Mesodermal cell (in vitro differentiated cells): ENCODE data around the gene CLEC6A.
"Not testable (repeated sequence)": the region's sequence is repeated elsewhere in the genome, so short reads cannot be mapped to it uniquely, and the experiment has no call there.

Source experiments
- H3K27ac ChIP-seq: 2 replicates; pipeline ENCODE4 v1.7.0; 2013; ENCODE audit warnings: mild to moderate bottlenecking, low read depth, low read length, moderate library complexity; ENCODE audit not compliant: severe bottlenecking
- H3K36me3 ChIP-seq: 2 replicates; pipeline ENCODE4 v1.7.1; 2013; ENCODE audit warnings: mild to moderate bottlenecking, low read length, moderate library complexity; ENCODE audit not compliant: control insufficient read depth, insufficient read depth
- H3K4me1 ChIP-seq: one replicate; pipeline ENCODE4 v1.7.1; 2013; ENCODE audit warnings: mild to moderate bottlenecking, low read length; ENCODE audit not compliant: insufficient read depth, control insufficient read depth, poor library complexity, severe bottlenecking
- H3K4me3 ChIP-seq: 2 replicates; pipeline ENCODE4 v1.7.0; 2013; ENCODE audit warnings: low read length, control low read depth, mild to moderate bottlenecking; ENCODE audit not compliant: insufficient read depth, poor library complexity, severe bottlenecking; ENCODE audit errors: extremely low read depth
- H3K9me3 ChIP-seq: 2 replicates; pipeline ENCODE4 v1.7.1; 2013; ENCODE audit warnings: mild to moderate bottlenecking, low read length, moderate library complexity; ENCODE audit not compliant: control insufficient read depth
- WGBS, 2 experiments: methylation state at CpG; one replicate each; pipeline ENCODE4 v1.1.5; 2013; ENCODE audit warnings: missing lambda C conversion rate in 2 of 2; ENCODE audit not compliant: insufficient coverage in 2 of 2; 5-methylcytosine and 5-hydroxymethylcytosine counted together

The CLEC6A gene

GRCh38 chr12:8495671-8496070 is 39.9 kb downstream of the CLEC6A start:
- H3K4me1 ChIP-seq, H3K9me3 ChIP-seq, H3K4me3 ChIP-seq, H3K27ac ChIP-seq, H3K36me3 ChIP-seq: not testable (repeated sequence)
- WGBS, 2 experiments, result 85 to 86% methylated on average over 4 of the region's 4 CpGs

- H3K36me3 ChIP-seq, H3K27ac ChIP-seq, H3K4me1 ChIP-seq, H3K9me3 ChIP-seq, H3K4me3 ChIP-seq: not testable (repeated sequence)
- no CpG with 5 or more reads among the region's 7 CpGs for WGBS, 2 experiments
Observed at GRCh38 chr12:8496074-8496473, 40.3 kb downstream of the CLEC6A start.

- H3K9me3 ChIP-seq, result no peaks in the 10 kb centered on the region
- no peaks in the 10 kb centered on the region for H3K4me1 ChIP-seq
- no peak overlapping the region for H3K27ac ChIP-seq
- WGBS, 2 experiments, result 66 to 100% methylated on average over 1 to 2 of the region's 4 CpGs
- no peak overlapping the region for H3K4me3 ChIP-seq
- H3K36me3 ChIP-seq, result no peaks in the 10 kb centered on the region
Observed at GRCh38 chr12:8499616-8500015, 43.9 kb downstream of the CLEC6A start.

GRCh38 chr12:8501720-8502119 is 46.0 kb downstream of the CLEC6A start:
- Histone ChIP-seq H3K4me3 (no peak overlapping the region), H3K9me3 (no peaks in the 10 kb centered on the region), H3K27ac (no peak overlapping the region), H3K36me3 (no peaks in the 10 kb centered on the region), H3K4me1 (no peaks in the 10 kb centered on the region)
- WGBS, 2 experiments, result 64 to 80% methylated on average over 1 of the region's 3 CpGs

- no peak overlapping the region for H3K4me3 ChIP-seq
- H3K9me3 ChIP-seq, result no peaks in the 10 kb centered on the region
- no CpG with 5 or more reads among the region's 1 CpG for WGBS, 2 experiments
- no peaks in the 10 kb centered on the region for H3K36me3 ChIP-seq
- no peak overlapping the region for H3K27ac ChIP-seq
- no peaks in the 10 kb centered on the region for H3K4me1 ChIP-seq
Observed at GRCh38 chr12:8504351-8504750, 48.6 kb downstream of the CLEC6A start.

- 88 to 100% methylated on average over 1 to 2 of the region's 3 CpGs for WGBS, 2 experiments
- H3K9me3 ChIP-seq, result no peaks in the 10 kb centered on the region
- no peak overlapping the region for H3K4me3 ChIP-seq
- H3K4me1 ChIP-seq, result no peaks in the 10 kb centered on the region
- H3K27ac ChIP-seq, result no peak overlapping the region
- no peaks in the 10 kb centered on the region for H3K36me3 ChIP-seq
Observed at GRCh38 chr12:8507596-8507995, 51.8 kb downstream of the CLEC6A start.

GRCh38 chr12:8508223-8508622 is 52.5 kb downstream of the CLEC6A start:
- WGBS, 2 experiments, result 79 to 90% methylated on average over 2 to 3 of the region's 3 CpGs
- H3K4me1 ChIP-seq, result no peaks in the 10 kb centered on the region
- H3K27ac ChIP-seq, result no peak overlapping the region
- no peak overlapping the region for H3K4me3 ChIP-seq
- no peaks in the 10 kb centered on the region for H3K9me3 ChIP-seq
- H3K36me3 ChIP-seq, result no peaks in the 10 kb centered on the region

GRCh38 chr12:8508910-8509841 is 53.4 kb downstream of the CLEC6A start:
- H3K4me1 ChIP-seq, result no peaks in the 10 kb centered on the region
- 73 to 77% methylated on average over 6 to 11 of the region's 12 CpGs for WGBS, 2 experiments
- H3K9me3 ChIP-seq, result no peaks in the 10 kb centered on the region
- no peaks in the 10 kb centered on the region for H3K36me3 ChIP-seq
- H3K4me3 ChIP-seq, result no peak overlapping the region
- H3K27ac ChIP-seq, result no peak overlapping the region

GRCh38 chr12:8513256-8513655 is 57.5 kb downstream of the CLEC6A start, which contains the start of gene CLEC4D:
CLEC4D (plus strand) TSS chr12:8513503; CDS start chr12:8513733, 230 bp downstream.
- 100% methylated on average over 1 of the region's 4 CpGs; no CpG with 5 or more reads in 1 of the 2 experiments for WGBS, 2 experiments
- Histone ChIP-seq H3K9me3 (no peaks in the 10 kb centered on the region), H3K4me1 (no peaks in the 10 kb centered on the region), H3K4me3 (no peak within 1 kb of the TSS), H3K27ac (no peak within 1 kb of the TSS), H3K36me3 (no peaks in the 10 kb centered on the region)

GRCh38 chr12:8517971-8518370 is 62.2 kb downstream of the CLEC6A start:
- no peaks in the 10 kb centered on the region for H3K4me1 ChIP-seq
- H3K9me3 ChIP-seq, result no peaks in the 10 kb centered on the region
- H3K27ac ChIP-seq, result no peak overlapping the region
- 83% methylated on average over 1 of the region's 2 CpGs; no CpG with 5 or more reads in 1 of the 2 experiments for WGBS, 2 experiments
- H3K4me3 ChIP-seq, result no peak overlapping the region
- no peaks in the 10 kb centered on the region for H3K36me3 ChIP-seq

- Histone ChIP-seq H3K4me1 (no peaks in the 10 kb centered on the region), H3K27ac (no peak overlapping the region), H3K4me3 (no peak overlapping the region), H3K36me3 (no peaks in the 10 kb centered on the region), H3K9me3 (no peaks in the 10 kb centered on the region)
- 78 to 93% methylated on average over 3 to 4 of the region's 4 CpGs for WGBS, 2 experiments
Observed at GRCh38 chr12:8519171-8519570, 63.4 kb downstream of the CLEC6A start.
